Measurements from ENCODE around the gene MORC3. TPM values are rescaled to one million over a fixed set of nuclear protein-coding genes. Genes with fewer than 3 reads are reported as not detected.
"Not testable (repeated sequence)": the region's sequence is repeated elsewhere in the genome, so short reads cannot be mapped to it uniquely, and the experiment has no call there.

MORC3 gene
- total and polyA plus RNA-seq, 12 donors: 5.5 to 21.2 (median 16.0) TPM

- ATAC-seq (no peak), DNase-seq (no peak)
- H3K4me1 ChIP-seq: no peaks in the 10 kb centered on the region
- no peaks in the 10 kb centered on the region for H3K27me3 ChIP-seq
- TF ChIP-seq CTCF (IDR thresholded peaks at IDR 0.05): no peak
- no peak overlapping the region for H3K4me3 ChIP-seq
- H3K27ac ChIP-seq: no peak overlapping the region
- no peaks in the 10 kb centered on the region for H3K36me3 ChIP-seq
- peaks cover 0 to 30% (median 5%) of the 10 kb centered on the region in 11 donors for H3K9me3 ChIP-seq
- intact Hi-C loops (cut with DNase I): loop anchor here in 1 of 10 donors (10.0 kb wide), 1 partner anchor 45 kb away; no protein-coding TSS in a partner anchor
- WGBS, 2 donors: 92 to 98% methylated on average over 7 of the region's 7 CpGs
These were observed 10.0 kb upstream of the MORC3 start for GRCh38 chr21:36310016-36310415.

- H3K36me3 ChIP-seq, ATAC-seq, H3K27ac ChIP-seq, H3K4me1 ChIP-seq, H3K27me3 ChIP-seq, H3K4me3 ChIP-seq, DNase-seq: not testable (repeated sequence)
- H3K9me3 ChIP-seq: peaks cover 0 to 14% (median 0%) of the 10 kb centered on the region in 11 donors
- intact Hi-C loops (cut with DNase I): loop anchor here in 1 of 10 donors (10.0 kb wide), 1 partner anchor 49 kb away; no protein-coding TSS in a partner anchor
- 85 to 90% methylated on average over 2 of the region's 2 CpGs for WGBS, 2 donors
These were observed 6.6 kb upstream of the MORC3 start for GRCh38 chr21:36313446-36313845.

GRCh38 chr21:36316045-36316444, 4.0 kb upstream of the MORC3 start:
- not testable (repeated sequence) for H3K27ac ChIP-seq, H3K27me3 ChIP-seq, DNase-seq, H3K4me1 ChIP-seq, ATAC-seq, H3K36me3 ChIP-seq, H3K4me3 ChIP-seq
- WGBS, 2 donors: 99 to 100% methylated on average over 3 of the region's 3 CpGs
- intact Hi-C loops (cut with DNase I): loop anchor here in 1 of 10 donors (10.0 kb wide), 1 partner anchor 51 kb away; no protein-coding TSS in a partner anchor
- peaks cover 0 to 14% (median 0%) of the 10 kb centered on the region in 11 donors for H3K9me3 ChIP-seq

GRCh38 chr21:36316872-36317484, 3.0 kb upstream of the MORC3 start:
- no peak for DNase-seq
- peaks cover 0 to 14% (median 0%) of the 10 kb centered on the region in 11 donors for H3K9me3 ChIP-seq
- H3K27ac ChIP-seq: no peak overlapping the region
- H3K4me3 ChIP-seq: no peak overlapping the region
- intact Hi-C loops (cut with DNase I): loop anchor here in 1 of 10 donors (10.0 kb wide), 1 partner anchor 52 kb away; no protein-coding TSS in a partner anchor
- no peak for TF ChIP-seq CTCF (IDR thresholded peaks at IDR 0.05)
- no peaks in the 10 kb centered on the region for H3K36me3 ChIP-seq
- H3K4me1 ChIP-seq: peaks cover 0 to 17% (median 9%) of the 10 kb centered on the region in 9 donors
- WGBS, 2 donors: 87 to 88% methylated on average over 14 of the region's 14 CpGs
- ATAC-seq: no peak
- H3K27me3 ChIP-seq: no peaks in the 10 kb centered on the region

- intact Hi-C loops (cut with DNase I): loop anchor here in 1 of 10 donors (10.0 kb wide), 1 partner anchor 55 kb away; no protein-coding TSS in a partner anchor
- DNase-seq, H3K27me3 ChIP-seq, H3K9me3 ChIP-seq, H3K36me3 ChIP-seq, ATAC-seq: not testable (repeated sequence)
- Histone ChIP-seq H3K4me1 (peaks cover 3 to 41% (median 33%) of the 10 kb centered on the region in 9 donors), H3K27ac (peak overlapping the region; percentile 92 to 99 (median 98)), H3K4me3 (peak overlapping the region; percentile 16 to 96 (median 82))
- WGBS, 2 donors: 54 to 58% methylated on average over 17 of the region's 17 CpGs
These were observed 611 bp upstream of the MORC3 start for GRCh38 chr21:36319406-36319766.
